GM10248 (cell line): Measurements from ENCODE around the gene RSPH3.

ENCODE experiments used
- CTCF ChIA-PET: fragments of 300-600 bp; sonication (Branson Sonifier 250); formaldehyde crosslinking; extraction: SDS; loops from one replicate; lab custom pipeline; 2021; ENCODE audit warnings: antibody characterized with exemption; lab: Yijun Ruan, JAX
- POLR2A ChIA-PET: fragments of 350-650 bp; sonication (Branson Sonifier 250); formaldehyde crosslinking; extraction: SDS; loops from one replicate; lab custom pipeline; 2020; ENCODE audit warnings: antibody characterized with exemption; lab: Yijun Ruan, JAX
- DNase-seq: peaks from one replicate; pipeline ENCODE4 v3.0.0; 2012; ENCODE audit errors: extremely low spot score
- CTCF ChIP-seq: IDR thresholded peaks from 2 replicates; pipeline ENCODE4 v1.5.1; 2012; ENCODE audit warnings: mild to moderate bottlenecking, low read depth; ENCODE audit errors: extremely low read depth, missing control alignments, control extremely low read depth

The RSPH3 gene

DNA sequence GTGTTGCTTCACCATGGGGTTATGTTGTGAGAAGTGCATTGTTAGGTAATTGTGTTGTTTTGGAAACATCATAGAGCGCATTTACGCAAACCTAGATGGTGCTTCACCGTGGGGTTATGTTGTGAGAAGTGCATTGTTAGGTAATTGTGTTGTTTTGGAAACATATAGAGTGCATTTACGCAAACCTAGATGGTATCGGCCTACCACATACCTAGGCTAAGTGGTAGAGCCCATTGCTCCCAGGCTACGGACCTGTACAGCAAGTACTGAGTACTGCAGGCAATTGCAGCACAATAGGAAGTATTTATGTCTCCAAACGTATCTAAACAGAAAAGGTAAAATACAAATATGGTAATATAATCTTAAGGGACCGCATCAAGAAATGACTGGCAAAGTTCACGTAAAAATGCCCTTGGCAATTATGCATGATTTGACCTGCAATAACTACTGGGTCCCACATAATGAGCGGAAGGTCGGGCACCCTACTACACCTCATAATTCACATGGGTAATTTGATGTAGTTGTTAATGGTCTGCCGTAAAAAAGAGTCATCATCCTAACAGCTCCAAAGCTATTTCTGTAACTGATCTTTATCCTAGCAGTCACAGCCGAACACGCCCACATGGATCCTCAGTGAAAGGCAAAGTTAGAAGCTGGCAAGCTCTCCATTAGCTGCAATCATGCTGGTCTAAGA lies 76.0 kb downstream of the RSPH3 start:
- ChIA-PET CTCF (interaction anchor here (1.9 to 2.8 kb wide), 2 partner anchors 130 to 211 kb away, joined by 4 to 7 read pairs; no protein-coding TSS in a partner anchor), POLR2A (no interaction called here)
- DNase-seq: no peak
- TF ChIP-seq CTCF: no peak
